ENCODE data around the gene FRG2.
"Not testable (repeated sequence)": the region's sequence is repeated elsewhere in the genome, so short reads cannot be mapped to it uniquely, and the experiment has no call there.

DNA sequence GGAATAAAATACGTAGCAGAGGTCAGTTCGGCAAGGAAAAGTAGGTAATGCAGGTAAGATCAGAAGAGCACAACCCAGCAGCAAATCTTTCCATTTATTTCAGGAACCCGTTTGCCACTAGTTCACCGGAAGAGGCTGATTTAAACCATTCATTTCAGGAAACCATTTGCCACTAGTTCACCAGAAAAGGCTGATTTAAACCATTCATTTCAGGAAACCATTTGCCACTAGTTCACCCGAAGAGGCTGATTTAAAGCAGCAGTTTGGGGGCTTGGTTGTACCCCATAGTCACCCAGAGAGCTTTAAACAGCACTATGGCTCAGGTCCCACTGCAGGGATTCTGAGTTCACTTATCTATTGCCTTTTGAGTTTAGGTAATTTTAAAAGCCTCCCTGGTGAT, 4.2 kb upstream of the FRG2 start:
- not testable (repeated sequence) for TF ChIP-seq POLR2A (IDR thresholded peaks at IDR 0.05; ENCODE audit: low read depth); EP300 (IDR thresholded peaks at IDR 0.05)

All from esophagus muscularis mucosa (tissue), 2 donors.